Keratinocyte (primary cell): ENCODE data around the gene ELOA. TPM values are rescaled to one million over a fixed set of nuclear protein-coding genes. Genes with fewer than 3 reads are reported as not detected.

Experiments used
- DNase-seq: peaks from one replicate; pipeline ENCODE4 v3.0.0-alpha.2; 2011; ENCODE audit warnings: low read depth, missing footprints, low spot score
- FAIRE-seq: peaks from 2 replicates; lab custom pipeline; 2011; peaks lifted over from hg19 to GRCh38; lab: Jason Lieb, UNC
- H2AFZ ChIP-seq: 2 replicates; pipeline ENCODE4 v1.6.0; 2012; ENCODE audit warnings: low read length, control low read depth, inconsistent platforms; ENCODE audit not compliant: control insufficient read depth
- H3K27ac ChIP-seq: 2 replicates; pipeline ENCODE4 v1.5.1; 2011; ENCODE audit warnings: low read length; ENCODE audit not compliant: control insufficient read depth, insufficient read depth
- H3K27me3 ChIP-seq: 3 replicates; pipeline ENCODE4 v1.6.0; 2011; ENCODE audit warnings: low read length; ENCODE audit not compliant: control insufficient read depth, insufficient read depth; ENCODE audit errors: extremely low read depth
- H3K36me3 ChIP-seq, 2 experiments: 2 replicates in 1 of 2; 3 replicates in 1 of 2; pipeline ENCODE4 v1.5.1; 2011; ENCODE audit warnings: low read length in 2 of 2, mild to moderate bottlenecking in 1 of 2; ENCODE audit not compliant: control insufficient read depth in 2 of 2, insufficient read depth in 2 of 2; ENCODE audit errors: extremely low read depth in 1 of 2
- H3K4me1 ChIP-seq: 3 replicates; pipeline ENCODE4 v1.5.1; 2011; ENCODE audit warnings: low read length; ENCODE audit not compliant: control insufficient read depth, insufficient read depth; ENCODE audit errors: extremely low read depth
- H3K4me2 ChIP-seq: 3 replicates; pipeline ENCODE4 v1.6.0; 2011; ENCODE audit warnings: low read depth, low read length; ENCODE audit not compliant: control insufficient read depth, insufficient read depth; ENCODE audit errors: extremely low read depth
- H3K4me3 ChIP-seq, 3 experiments: fragments of 200-600 bp in 1 of 3; sonication (generic) in 1 of 3; 2 replicates in 2 of 3; 3 replicates in 1 of 3; pipeline ENCODE4 v1.5.1; 2011 to 2016; ENCODE audit warnings: low read length in 3 of 3, mild to moderate bottlenecking in 3 of 3, control low read depth in 2 of 3, inconsistent platforms in 1 of 3, low read depth in 1 of 3, mixed read lengths in 1 of 3, mixed run types in 1 of 3, moderate library complexity in 1 of 3; ENCODE audit not compliant: control insufficient read depth in 2 of 3, insufficient read depth in 2 of 3; ENCODE audit errors: extremely low read depth in 1 of 3
- H3K79me2 ChIP-seq: 2 replicates; pipeline ENCODE4 v1.6.0; 2012; ENCODE audit warnings: low read length; ENCODE audit not compliant: control insufficient read depth, insufficient read depth
- H3K9ac ChIP-seq: 3 replicates; pipeline ENCODE4 v1.6.0; 2011; ENCODE audit warnings: low read length; ENCODE audit not compliant: control insufficient read depth, insufficient read depth; ENCODE audit errors: extremely low read depth
- H3K9me1 ChIP-seq: 3 replicates; pipeline ENCODE4 v1.6.0; 2011; ENCODE audit warnings: low read length; ENCODE audit not compliant: control insufficient read depth, insufficient read depth; ENCODE audit errors: extremely low read depth
- H3K9me3 ChIP-seq: 2 replicates; pipeline ENCODE4 v1.5.1; 2012; ENCODE audit warnings: low read depth, low read length; ENCODE audit not compliant: control insufficient read depth
- H4K20me1 ChIP-seq: 3 replicates; pipeline ENCODE4 v1.6.0; 2011; ENCODE audit warnings: low read length; ENCODE audit not compliant: control insufficient read depth, insufficient read depth; ENCODE audit errors: extremely low read depth
- CTCF ChIP-seq, 3 experiments: IDR thresholded peaks in 1 of 3; conservative IDR thresholded peaks in 1 of 3; optimal IDR thresholded peaks in 1 of 3; 2 replicates in 2 of 3; 3 replicates in 1 of 3; pipeline versions ENCODE3 to v1.5.1; 2011; ENCODE audit warnings: low read length in 3 of 3, mild to moderate bottlenecking in 3 of 3, moderate library complexity in 2 of 3, control low read depth in 1 of 3, inconsistent platforms in 1 of 3; ENCODE audit not compliant: insufficient read depth in 2 of 3; ENCODE audit errors: extremely low read depth in 1 of 3
- EZH2 ChIP-seq: IDR thresholded peaks from one replicate; pipeline ENCODE4 v1.6.1; 2012; ENCODE audit warnings: inconsistent platforms, mild to moderate bottlenecking, low read length, moderate library complexity
- dilution Hi-C: fragments of 300-500 bp; cut with MboI; formaldehyde crosslinking; loops from one replicate; pipeline ENCODE4 v1.7.0; 2020; ENCODE audit warnings: low sequenced_read_pairs; ENCODE audit not compliant: extremely low pct_ligation_motif_present
- polyA plus RNA-seq, 5 experiments: library from polyadenylated mRNA; depleted of rRNA in 3 of 5; stranded (reverse) in 3 of 5; stranded (forward) in 1 of 5; unstranded in 1 of 5; fragments of >200 nt; gene quantifications; 1 replicate in 1 of 5; 2 replicates in 3 of 5; 3 replicates in 1 of 5; pipeline versions ENCODE4 v1.2.1 to v1.2.3, GENCODE V29; 2011 to 2012; ENCODE audit warnings: missing spikeins in 2 of 5, low read depth in 1 of 5, low replicate concordance in 1 of 5

ELOA gene
- polyA plus RNA-seq, 1 donor (not counting 4 experiments of a cell fraction or from before 2014, with no cell fraction given) = 31.8 TPM

GRCh38 chr1:23806280-23806679 lies 63.0 kb downstream of the ELOA start:
- Histone ChIP-seq H3K27ac (no peak overlapping the region), H3K4me3 (no peak overlapping the region), H2AFZ (no peak overlapping the region), H3K4me1 (peaks cover 9% of the 10 kb centered on the region), H4K20me1 (no peaks in the 10 kb centered on the region), H3K9me3 (no peaks in the 10 kb centered on the region), H3K79me2 (no peaks in the 10 kb centered on the region), H3K9ac (no peak overlapping the region), H3K4me2 (no peak overlapping the region), H3K27me3 (no peaks in the 10 kb centered on the region), H3K36me3 (peaks cover 0 to 6% of the 10 kb centered on the region in 2 experiments), H3K9me1 (no peaks in the 10 kb centered on the region)
- TF ChIP-seq CTCF (optimal IDR thresholded peaks at IDR 0.05 in 1 of 3, IDR thresholded peaks at IDR 0.05 in 1 of 3, conservative IDR thresholded peaks at IDR 0.05 in 1 of 3; ENCODE audit: extremely low read depth in 1 of 3, insufficient read depth in 2 of 3, low read length in 3 of 3) (no peak), EZH2 (no peak)
- FAIRE-seq (no peak), DNase-seq (no peak)
- dilution Hi-C loops = no loop called here

- dilution Hi-C loops = no loop called here
- no peak overlapping the region for H2AFZ ChIP-seq
- TF ChIP-seq CTCF (optimal IDR thresholded peaks at IDR 0.05 in 1 of 3, IDR thresholded peaks at IDR 0.05 in 1 of 3, conservative IDR thresholded peaks at IDR 0.05 in 1 of 3; ENCODE audit: extremely low read depth in 1 of 3, insufficient read depth in 2 of 3, low read length in 3 of 3) = no peak
- no peak for TF ChIP-seq EZH2
- no peak overlapping the region for H3K9ac ChIP-seq
- H3K4me3 ChIP-seq = no peak overlapping the region
- no peak overlapping the region for H3K4me2 ChIP-seq
- FAIRE-seq (no peak), DNase-seq (no peak)
- H3K79me2 ChIP-seq = no peaks in the 10 kb centered on the region
- no peaks in the 10 kb centered on the region for H4K20me1 ChIP-seq
- H3K27ac ChIP-seq = no peak overlapping the region
- H3K27me3 ChIP-seq = no peaks in the 10 kb centered on the region
- peaks cover 9% of the 10 kb centered on the region for H3K4me1 ChIP-seq
- H3K36me3 ChIP-seq = peaks cover 0 to 5% of the 10 kb centered on the region in 2 experiments
- H3K9me1 ChIP-seq = no peaks in the 10 kb centered on the region
- H3K9me3 ChIP-seq = no peaks in the 10 kb centered on the region
Measured at GRCh38 chr1:23807453-23807852, 64.2 kb downstream of the ELOA start.
